SK-N-SH treated with all-trans-retinoic acid at 6 μM for 48 hours (cell line): Measurements from ENCODE around the gene LMF1.

Source experiments
- PATZ1 ChIP-seq: fragments of 250-450 bp; sonication (Bioruptor Pico); IDR thresholded peaks from 2 replicates; pipeline ENCODE4 v1.8.0; 2020; ENCODE audit warnings: mild to moderate bottlenecking, moderate library complexity, borderline replicate concordance
- POU6F1 ChIP-seq: fragments of 250-450 bp; sonication (Bioruptor Pico); IDR thresholded peaks from 2 replicates; pipeline ENCODE4 v1.8.0; 2021; ENCODE audit warnings: low read depth, mild to moderate bottlenecking, moderate library complexity, borderline replicate concordance
- SNAI2 ChIP-seq: fragments of 250-450 bp; sonication (Bioruptor Pico); IDR thresholded peaks from 2 replicates; pipeline ENCODE4 v1.5.0; 2020; ENCODE audit warnings: mild to moderate bottlenecking, moderate library complexity
- TCF4 ChIP-seq: fragments of 250-450 bp; sonication (Bioruptor Pico); IDR thresholded peaks from 2 replicates; pipeline ENCODE4 v1.8.0; 2021; ENCODE audit warnings: mild to moderate bottlenecking, moderate library complexity, borderline replicate concordance
- TOX ChIP-seq: fragments of 250-450 bp; sonication (Bioruptor Pico); IDR thresholded peaks from 2 replicates; pipeline ENCODE4 v1.8.0; 2021; ENCODE audit warnings: mild to moderate bottlenecking, moderate library complexity, borderline replicate concordance
- ZC3H10 ChIP-seq: fragments of 250-450 bp; sonication (Bioruptor Pico); IDR thresholded peaks from 2 replicates; pipeline ENCODE4 v1.5.1; 2021; ENCODE audit warnings: mild to moderate bottlenecking, moderate library complexity

GRCh38 chr16:920717-921116 lies 50.1 kb downstream of the LMF1 start:
- TF ChIP-seq TOX (CRISPR knock-in tag) (no peak), POU6F1 (no peak), TCF4 (CRISPR knock-in tag) (no peak), ZC3H10 (CRISPR knock-in tag) (no peak), SNAI2 (no peak), PATZ1 (CRISPR knock-in tag) (no peak)
